SU-DHL-6 (cell line): ENCODE measurements around the gene WDR4.

Experiments
- CTCF ChIP-seq: fragments of 200-600 bp; sonication (generic); IDR thresholded peaks from one replicate; pipeline ENCODE4 v1.5.1; 2017; ENCODE audit warnings: antibody characterized with exemption, mild to moderate bottlenecking, low read length, moderate library complexity; ENCODE audit not compliant: insufficient read depth, poor library complexity, severe bottlenecking
- EZH2phosphoT487 ChIP-seq: fragments of 200-600 bp; sonication (generic), shearing (Covaris generic); conservative IDR thresholded peaks from 2 replicates; pipeline ENCODE4 v1.6.1; 2018; ENCODE audit warnings: mild to moderate bottlenecking, antibody characterized with exemption, low read length, moderate library complexity, mixed read lengths

- TF ChIP-seq CTCF = no peak
- TF ChIP-seq EZH2phosphoT487 = no peak
These were observed 22.1 kb downstream of the WDR4 start for GRCh38 chr21:42857216-42857615.
